Measurements from ENCODE around the gene SAMD11. TPM values are rescaled to one million over a fixed set of nuclear protein-coding genes. Genes with fewer than 3 reads are reported as not detected.

SAMD11 gene
- total RNA-seq, 4 donors from 2014 or later, result 0.44 to 1.9 (median 1.7) TPM; not detected in 1

GRCh38 chr1:951364-951763, 27.6 kb downstream of the SAMD11 start:
- no peak overlapping the region for H3K4me3 ChIP-seq (ENCODE audit: low read depth, poor library complexity, severe bottlenecking)
- TF ChIP-seq, protein P1, sequence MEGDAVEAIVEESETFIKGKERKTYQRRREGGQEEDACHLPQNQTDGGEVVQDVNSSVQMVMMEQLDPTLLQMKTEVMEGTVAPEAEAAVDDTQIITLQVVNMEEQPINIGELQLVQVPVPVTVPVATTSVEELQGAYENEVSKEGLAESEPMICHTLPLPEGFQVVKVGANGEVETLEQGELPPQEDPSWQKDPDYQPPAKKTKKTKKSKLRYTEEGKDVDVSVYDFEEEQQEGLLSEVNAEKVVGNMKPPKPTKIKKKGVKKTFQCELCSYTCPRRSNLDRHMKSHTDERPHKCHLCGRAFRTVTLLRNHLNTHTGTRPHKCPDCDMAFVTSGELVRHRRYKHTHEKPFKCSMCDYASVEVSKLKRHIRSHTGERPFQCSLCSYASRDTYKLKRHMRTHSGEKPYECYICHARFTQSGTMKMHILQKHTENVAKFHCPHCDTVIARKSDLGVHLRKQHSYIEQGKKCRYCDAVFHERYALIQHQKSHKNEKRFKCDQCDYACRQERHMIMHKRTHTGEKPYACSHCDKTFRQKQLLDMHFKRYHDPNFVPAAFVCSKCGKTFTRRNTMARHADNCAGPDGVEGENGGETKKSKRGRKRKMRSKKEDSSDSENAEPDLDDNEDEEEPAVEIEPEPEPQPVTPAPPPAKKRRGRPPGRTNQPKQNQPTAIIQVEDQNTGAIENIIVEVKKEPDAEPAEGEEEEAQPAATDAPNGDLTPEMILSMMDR (IDR thresholded peaks at IDR 0.05), result no peak
- TF ChIP-seq POLR2A (IDR thresholded peaks at IDR 0.05), result no peak
- intact Hi-C loops (cut with DNase I; ENCODE audit: low total_unique reads), result no loop called here
- WGBS, 2 donors, result 79 to 83% methylated on average over 6 of the region's 6 CpGs
- DNase-seq (ENCODE audit: low spot score in 2 of 2), result no peak

DNA sequence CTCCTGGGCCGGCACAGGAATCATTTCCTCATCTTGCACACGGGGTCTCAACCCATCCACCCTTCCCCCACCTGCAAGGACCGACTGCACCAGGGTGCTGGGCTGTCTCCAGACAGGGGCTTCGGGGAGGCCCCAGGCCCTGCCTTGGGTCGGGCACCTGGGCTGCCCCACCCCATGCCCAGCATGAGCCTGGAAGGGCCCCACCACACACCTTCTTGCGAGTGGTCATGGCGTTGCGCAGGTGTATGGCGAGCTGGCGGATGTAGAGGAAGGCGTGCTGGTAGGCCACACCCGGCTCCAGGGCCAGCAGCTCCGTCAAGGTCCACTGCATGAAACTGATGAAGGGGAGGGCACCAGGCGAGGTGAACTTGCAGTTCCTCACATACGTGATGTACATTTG, 28.5 kb downstream of the SAMD11 start:
- TF ChIP-seq POLR2A (IDR thresholded peaks at IDR 0.05), result no peak
- TF ChIP-seq, protein P1 (IDR thresholded peaks at IDR 0.05), result no peak
- DNase-seq (ENCODE audit: low spot score in 2 of 2), result no peak
- intact Hi-C loops (cut with DNase I; ENCODE audit: low total_unique reads), result no loop called here
- 89 to 92% methylated on average over 15 of the region's 15 CpGs for WGBS, 2 donors
- H3K4me3 ChIP-seq (ENCODE audit: low read depth, poor library complexity, severe bottlenecking), result no peak overlapping the region

GRCh38 chr1:952603-953002, 28.9 kb downstream of the SAMD11 start:
- no peak for DNase-seq (ENCODE audit: low spot score in 2 of 2)
- WGBS, 2 donors, result 86 to 92% methylated on average over 5 to 7 of the region's 7 CpGs
- TF ChIP-seq, protein P1 (IDR thresholded peaks at IDR 0.05), result no peak
- no peak for TF ChIP-seq POLR2A (IDR thresholded peaks at IDR 0.05)
- no peak overlapping the region for H3K4me3 ChIP-seq (ENCODE audit: low read depth, poor library complexity, severe bottlenecking)
- intact Hi-C loops (cut with DNase I; ENCODE audit: low total_unique reads), result no loop called here

DNA sequence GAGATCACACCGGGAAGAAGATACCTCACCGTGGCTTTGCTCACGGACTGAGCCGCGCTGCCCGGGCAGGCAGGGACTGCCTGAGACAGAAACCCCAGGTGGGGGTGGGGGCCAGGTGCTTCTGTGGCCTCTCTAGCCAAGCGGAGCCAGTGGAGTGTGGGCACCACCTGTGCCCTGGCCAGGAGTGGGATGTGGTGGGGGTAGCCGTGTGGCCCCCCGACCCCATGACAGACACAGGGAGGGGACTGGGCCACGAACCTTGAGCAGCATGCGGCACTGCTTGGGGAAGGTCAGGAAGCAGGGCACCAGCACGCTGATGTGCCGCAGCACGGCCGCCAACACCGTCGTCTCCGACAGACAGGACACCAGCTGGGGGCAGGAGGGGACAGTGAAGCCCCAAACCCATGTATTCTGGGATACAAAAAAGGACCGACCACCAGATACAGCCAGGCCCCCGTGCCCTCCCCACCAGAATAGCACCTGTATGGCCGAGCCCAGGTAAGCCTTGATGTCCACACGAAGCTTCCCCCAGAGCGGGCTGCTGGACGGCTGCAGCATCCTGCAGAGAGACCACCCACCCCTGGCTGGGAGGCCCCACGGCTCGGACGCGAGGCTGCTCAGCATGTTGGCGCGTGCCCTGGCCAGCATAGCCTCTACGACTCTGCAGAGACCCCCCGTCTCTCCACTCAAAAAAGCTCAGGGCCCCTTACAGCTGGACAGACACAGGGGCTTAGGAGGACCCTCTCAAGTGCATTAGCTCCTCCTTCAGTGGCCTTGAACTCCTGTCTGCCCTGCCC, 30.0 kb downstream of the SAMD11 start:
- no peak for DNase-seq (ENCODE audit: low spot score in 2 of 2)
- intact Hi-C loops (cut with DNase I; ENCODE audit: low total_unique reads), result no loop called here
- 92 to 93% methylated on average over 21 to 25 of the region's 32 CpGs for WGBS, 2 donors
- H3K4me3 ChIP-seq (ENCODE audit: low read depth, poor library complexity, severe bottlenecking), result no peak overlapping the region
- TF ChIP-seq, protein P1 (IDR thresholded peaks at IDR 0.05), result no peak
- no peak for TF ChIP-seq POLR2A (IDR thresholded peaks at IDR 0.05)

DNA sequence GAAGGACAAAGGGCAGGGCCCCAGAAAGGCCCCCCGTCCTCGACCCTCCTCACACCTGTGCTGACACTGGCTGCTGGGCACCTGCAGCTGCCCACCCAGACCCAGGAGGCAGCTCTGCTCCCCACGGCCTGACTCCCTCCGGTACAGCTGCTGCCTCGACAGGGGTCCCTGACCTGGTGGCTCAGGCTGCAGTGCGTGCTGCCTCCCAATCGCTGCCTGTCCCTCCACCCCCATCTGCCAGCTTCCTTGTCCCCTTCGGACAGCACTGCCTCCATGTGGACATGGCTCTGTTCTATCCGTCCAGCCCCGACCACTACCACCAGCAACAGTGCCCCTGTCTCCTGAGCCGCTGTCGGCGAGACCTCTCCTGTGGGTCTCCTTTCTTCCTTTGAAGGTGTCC, 31.2 kb downstream of the SAMD11 start:
- WGBS, 2 donors, result 92 to 96% methylated on average over 13 of the region's 13 CpGs
- no peak overlapping the region for H3K4me3 ChIP-seq (ENCODE audit: low read depth, poor library complexity, severe bottlenecking)
- TF ChIP-seq, protein P1 (IDR thresholded peaks at IDR 0.05), result no peak
- TF ChIP-seq POLR2A (IDR thresholded peaks at IDR 0.05), result no peak
- DNase-seq (ENCODE audit: low spot score in 2 of 2), result no peak
- intact Hi-C loops (cut with DNase I; ENCODE audit: low total_unique reads), result no loop called here

- intact Hi-C loops (cut with DNase I; ENCODE audit: low total_unique reads), result no loop called here
- 72 to 87% methylated on average over 6 of the region's 6 CpGs for WGBS, 2 donors
- no peak for TF ChIP-seq POLR2A (IDR thresholded peaks at IDR 0.05)
- TF ChIP-seq, protein P1 (IDR thresholded peaks at IDR 0.05), result no peak
- no peak overlapping the region for H3K4me3 ChIP-seq (ENCODE audit: low read depth, poor library complexity, severe bottlenecking)
- DNase-seq (ENCODE audit: low spot score in 2 of 2), result no peak
Measured at GRCh38 chr1:955474-955873, 31.8 kb downstream of the SAMD11 start.
